ENCODE results near the gene MYO10. TPM values are rescaled to one million over a fixed set of nuclear protein-coding genes. Genes with fewer than 3 reads are reported as not detected.
A peak's percentile ranks its signal among the peaks of the same experiment; 100 is the strongest.

MYO10 gene
- total and polyA plus RNA-seq, 2 experiments from 2014 or later = 33.7 to 52.4 TPM

DNA sequence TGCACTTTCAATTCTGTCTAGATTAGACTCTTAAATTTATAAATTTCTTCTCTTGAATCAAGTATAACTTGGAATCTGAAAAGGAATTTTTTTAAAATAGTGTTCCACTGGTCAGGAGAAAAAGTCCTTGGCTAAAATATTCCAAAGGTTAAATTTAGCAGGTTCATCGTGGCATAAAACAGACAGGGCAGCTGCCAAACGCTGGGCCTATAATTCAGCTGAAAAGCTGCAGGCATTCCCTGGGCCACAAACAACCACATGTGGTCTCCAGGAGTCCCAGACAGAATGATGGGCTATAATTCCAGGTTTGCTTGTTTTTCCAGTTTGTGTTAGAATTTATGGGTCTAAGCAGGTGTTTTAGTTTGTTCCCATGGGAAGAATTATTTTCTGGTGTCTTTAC is 248.2 kb downstream of the MYO10 start:
- H3K9me2 ChIP-seq (replicated peaks; ENCODE audit: insufficient read depth) = no peaks in the 10 kb centered on the region
- H4K20me1 ChIP-seq (ENCODE audit: insufficient read depth, poor library complexity, severe bottlenecking) = peaks cover 5% of the 10 kb centered on the region
- H3K4me3 ChIP-seq = no peak overlapping the region
- no peak for TF ChIP-seq EZH2phosphoT487 (IDR thresholded peaks at IDR 0.05; ENCODE audit: low read depth, severe bottlenecking, unreplicated experiment)
- TF ChIP-seq EZH2 (IDR thresholded peaks at IDR 0.05; ENCODE audit: borderline replicate concordance) = no peak
- TF ChIP-seq, protein P1, sequence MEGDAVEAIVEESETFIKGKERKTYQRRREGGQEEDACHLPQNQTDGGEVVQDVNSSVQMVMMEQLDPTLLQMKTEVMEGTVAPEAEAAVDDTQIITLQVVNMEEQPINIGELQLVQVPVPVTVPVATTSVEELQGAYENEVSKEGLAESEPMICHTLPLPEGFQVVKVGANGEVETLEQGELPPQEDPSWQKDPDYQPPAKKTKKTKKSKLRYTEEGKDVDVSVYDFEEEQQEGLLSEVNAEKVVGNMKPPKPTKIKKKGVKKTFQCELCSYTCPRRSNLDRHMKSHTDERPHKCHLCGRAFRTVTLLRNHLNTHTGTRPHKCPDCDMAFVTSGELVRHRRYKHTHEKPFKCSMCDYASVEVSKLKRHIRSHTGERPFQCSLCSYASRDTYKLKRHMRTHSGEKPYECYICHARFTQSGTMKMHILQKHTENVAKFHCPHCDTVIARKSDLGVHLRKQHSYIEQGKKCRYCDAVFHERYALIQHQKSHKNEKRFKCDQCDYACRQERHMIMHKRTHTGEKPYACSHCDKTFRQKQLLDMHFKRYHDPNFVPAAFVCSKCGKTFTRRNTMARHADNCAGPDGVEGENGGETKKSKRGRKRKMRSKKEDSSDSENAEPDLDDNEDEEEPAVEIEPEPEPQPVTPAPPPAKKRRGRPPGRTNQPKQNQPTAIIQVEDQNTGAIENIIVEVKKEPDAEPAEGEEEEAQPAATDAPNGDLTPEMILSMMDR (IDR thresholded peaks at IDR 0.05; ENCODE audit: poor library complexity) = no peak
- WGBS (ENCODE audit: low lambda C conversion rate, missing lambda C conversion rate) = 77% methylated on average over 2 of the region's 2 CpGs
- H3K36me3 ChIP-seq (replicated peaks; ENCODE audit: insufficient read depth, low read depth) = no peaks in the 10 kb centered on the region
- DNase-seq (ENCODE audit: low spot score) = no peak
- H2AFZ ChIP-seq = no peak overlapping the region
- H3K4me1 ChIP-seq (ENCODE audit: insufficient read depth) = no peaks in the 10 kb centered on the region
- H3K4me2 ChIP-seq = no peak overlapping the region
- no peaks in the 10 kb centered on the region for H3K79me2 ChIP-seq
- no peaks in the 10 kb centered on the region for H3K27me3 ChIP-seq
- no peaks in the 10 kb centered on the region for H3K9me3 ChIP-seq (ENCODE audit: low read depth)
- no peak overlapping the region for H3K27ac ChIP-seq

DNA sequence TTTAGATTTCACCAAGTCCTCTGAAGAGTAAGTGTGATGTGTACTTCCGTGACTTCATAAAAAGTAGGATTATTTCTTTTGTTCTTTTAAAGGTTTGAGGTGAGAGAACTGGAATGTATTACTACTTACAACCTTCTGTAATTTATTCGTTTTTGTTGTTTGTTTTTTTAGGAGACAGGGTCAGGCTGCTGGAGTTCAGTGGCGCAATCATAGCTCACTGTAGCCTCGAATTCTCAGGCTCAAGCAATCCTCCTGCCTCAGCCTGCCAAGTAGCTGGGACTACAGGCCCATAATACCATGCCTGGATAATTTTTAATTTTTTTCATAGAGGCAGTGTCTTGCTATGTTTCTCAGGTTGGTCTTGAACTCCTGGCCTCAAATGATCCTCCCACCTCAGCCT is 251.0 kb downstream of the MYO10 start:
- no peaks in the 10 kb centered on the region for H3K79me2 ChIP-seq
- no peak for TF ChIP-seq EZH2 (IDR thresholded peaks at IDR 0.05; ENCODE audit: borderline replicate concordance)
- no peak for TF ChIP-seq EZH2phosphoT487 (IDR thresholded peaks at IDR 0.05; ENCODE audit: low read depth, severe bottlenecking, unreplicated experiment)
- no peak overlapping the region for H2AFZ ChIP-seq
- 94% methylated on average over 4 of the region's 4 CpGs for WGBS (ENCODE audit: low lambda C conversion rate, missing lambda C conversion rate)
- H3K9me2 ChIP-seq (replicated peaks; ENCODE audit: insufficient read depth) = no peaks in the 10 kb centered on the region
- no peaks in the 10 kb centered on the region for H3K9me3 ChIP-seq (ENCODE audit: low read depth)
- no peak for DNase-seq (ENCODE audit: low spot score)
- H3K27ac ChIP-seq = no peak overlapping the region
- no peak overlapping the region for H3K4me2 ChIP-seq
- no peak overlapping the region for H3K4me3 ChIP-seq
- H3K27me3 ChIP-seq = no peaks in the 10 kb centered on the region
- H4K20me1 ChIP-seq (ENCODE audit: insufficient read depth, poor library complexity, severe bottlenecking) = peaks cover 5% of the 10 kb centered on the region
- no peaks in the 10 kb centered on the region for H3K4me1 ChIP-seq (ENCODE audit: insufficient read depth)
- H3K36me3 ChIP-seq (replicated peaks; ENCODE audit: insufficient read depth, low read depth) = peaks cover 5% of the 10 kb centered on the region

- WGBS (ENCODE audit: low lambda C conversion rate, missing lambda C conversion rate) = 94% methylated on average over 12 of the region's 13 CpGs
- Histone ChIP-seq H3K4me2 (no peak overlapping the region), H3K9me2 (replicated peaks; ENCODE audit: insufficient read depth) (no peaks in the 10 kb centered on the region), H3K4me3 (no peak overlapping the region), H3K36me3 (replicated peaks; ENCODE audit: insufficient read depth, low read depth) (peaks cover 5% of the 10 kb centered on the region), H3K79me2 (no peaks in the 10 kb centered on the region), H3K4me1 (ENCODE audit: insufficient read depth) (no peaks in the 10 kb centered on the region), H3K27me3 (no peaks in the 10 kb centered on the region), H3K27ac (no peak overlapping the region), H4K20me1 (ENCODE audit: insufficient read depth, poor library complexity, severe bottlenecking) (peaks cover 5% of the 10 kb centered on the region), H2AFZ (no peak overlapping the region), H3K9me3 (ENCODE audit: low read depth) (no peaks in the 10 kb centered on the region)
- TF ChIP-seq EZH2 (IDR thresholded peaks at IDR 0.05; ENCODE audit: borderline replicate concordance) = no peak
- TF ChIP-seq, protein P1 (IDR thresholded peaks at IDR 0.05; ENCODE audit: poor library complexity) = no peak
- no peak for TF ChIP-seq EZH2phosphoT487 (IDR thresholded peaks at IDR 0.05; ENCODE audit: low read depth, severe bottlenecking, unreplicated experiment)
- no peak for DNase-seq (ENCODE audit: low spot score)
Measured at GRCh38 chr5:16681876-16682275, 254.2 kb downstream of the MYO10 start.

DNA sequence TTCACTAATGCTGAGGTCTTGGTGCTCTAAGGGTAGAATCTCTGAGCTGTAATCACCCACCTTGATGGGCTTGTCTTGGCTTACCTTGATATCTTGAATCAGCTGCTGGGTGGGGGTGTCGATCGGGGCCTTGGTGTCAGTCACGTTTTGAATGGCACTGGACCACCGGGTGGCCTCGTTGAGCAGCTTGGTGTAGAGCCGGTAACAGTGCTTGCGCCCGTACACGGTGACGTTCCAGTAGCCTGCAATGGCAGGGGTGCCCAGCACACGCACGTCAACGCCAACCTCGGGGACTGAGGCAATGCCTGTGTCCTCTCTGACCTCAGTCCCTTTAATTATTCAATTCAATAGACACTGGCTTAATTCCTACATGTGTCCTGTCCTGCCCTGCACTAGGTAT is 256.2 kb downstream of the MYO10 start:
- TF ChIP-seq EZH2phosphoT487 (IDR thresholded peaks at IDR 0.05; ENCODE audit: low read depth, severe bottlenecking, unreplicated experiment) = no peak
- TF ChIP-seq, protein P1 (IDR thresholded peaks at IDR 0.05; ENCODE audit: poor library complexity) = peak; percentile 3
- H3K9me3 ChIP-seq (ENCODE audit: low read depth) = no peaks in the 10 kb centered on the region
- H4K20me1 ChIP-seq (ENCODE audit: insufficient read depth, poor library complexity, severe bottlenecking) = no peaks in the 10 kb centered on the region
- no peaks in the 10 kb centered on the region for H3K79me2 ChIP-seq
- no peak for DNase-seq (ENCODE audit: low spot score)
- no peak overlapping the region for H3K27ac ChIP-seq
- H3K27me3 ChIP-seq = no peaks in the 10 kb centered on the region
- H3K9me2 ChIP-seq (replicated peaks; ENCODE audit: insufficient read depth) = no peaks in the 10 kb centered on the region
- H3K4me2 ChIP-seq = no peak overlapping the region
- no peak overlapping the region for H3K4me3 ChIP-seq
- H3K36me3 ChIP-seq (replicated peaks; ENCODE audit: insufficient read depth, low read depth) = peaks cover 5% of the 10 kb centered on the region
- WGBS (ENCODE audit: low lambda C conversion rate, missing lambda C conversion rate) = 92% methylated on average over 14 of the region's 14 CpGs
- H2AFZ ChIP-seq = no peak overlapping the region
- H3K4me1 ChIP-seq (ENCODE audit: insufficient read depth) = no peaks in the 10 kb centered on the region
